Left hindlimb (tissue), 1 donor: ENCODE data around the gene NDUFB2.
"Not testable (repeated sequence)": the region's sequence is repeated elsewhere in the genome, so short reads cannot be mapped to it uniquely, and the experiment has no call there.

Experiments
- DNase-seq: peaks from one replicate; pipeline ENCODE4 v3.0.0-alpha.2; 2018

Gene NDUFB2

DNA sequence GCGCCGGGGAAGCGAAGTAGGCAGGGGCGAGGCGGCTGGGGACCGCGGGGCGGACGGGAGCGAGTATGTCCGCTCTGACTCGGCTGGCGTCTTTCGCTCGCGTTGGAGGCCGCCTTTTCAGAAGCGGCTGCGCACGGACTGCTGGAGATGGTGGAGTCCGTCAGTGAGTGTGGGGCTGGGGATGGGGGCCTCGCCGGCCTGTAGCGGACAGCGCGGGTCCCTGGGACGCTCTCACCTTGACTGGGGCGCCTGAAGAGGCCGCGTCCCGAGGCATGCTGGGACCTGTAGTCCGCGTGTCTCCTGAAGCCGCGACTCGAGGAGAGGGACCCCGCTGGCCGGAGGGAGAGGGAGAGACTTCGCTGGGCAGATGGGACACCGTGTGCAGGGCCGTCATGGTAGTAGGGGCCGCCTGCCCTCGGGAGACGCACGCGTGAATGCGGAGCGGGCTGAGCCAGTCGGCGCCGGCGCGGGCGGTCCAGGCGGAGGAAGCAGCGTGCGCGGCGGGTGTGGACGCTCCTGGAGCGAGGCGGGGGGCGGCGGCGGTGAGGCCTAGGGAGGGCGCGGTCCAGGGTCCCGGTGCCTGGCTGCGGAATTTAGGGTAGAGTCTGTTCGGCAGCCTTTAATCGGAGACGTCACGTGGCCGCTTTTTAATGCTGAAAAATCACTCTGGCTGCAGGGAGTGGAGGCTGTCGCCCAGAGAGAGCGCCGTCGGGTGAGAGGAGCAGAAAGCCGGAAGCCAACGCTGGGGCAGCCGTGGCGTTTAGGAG is at the start of gene NDUFB2:
NDUFB2 (plus strand) TSS at position 29 of the 767 bp plus-strand sequence; CDS start at position 66, 37 bp downstream.
- peak; percentile 97 for DNase-seq

DNA sequence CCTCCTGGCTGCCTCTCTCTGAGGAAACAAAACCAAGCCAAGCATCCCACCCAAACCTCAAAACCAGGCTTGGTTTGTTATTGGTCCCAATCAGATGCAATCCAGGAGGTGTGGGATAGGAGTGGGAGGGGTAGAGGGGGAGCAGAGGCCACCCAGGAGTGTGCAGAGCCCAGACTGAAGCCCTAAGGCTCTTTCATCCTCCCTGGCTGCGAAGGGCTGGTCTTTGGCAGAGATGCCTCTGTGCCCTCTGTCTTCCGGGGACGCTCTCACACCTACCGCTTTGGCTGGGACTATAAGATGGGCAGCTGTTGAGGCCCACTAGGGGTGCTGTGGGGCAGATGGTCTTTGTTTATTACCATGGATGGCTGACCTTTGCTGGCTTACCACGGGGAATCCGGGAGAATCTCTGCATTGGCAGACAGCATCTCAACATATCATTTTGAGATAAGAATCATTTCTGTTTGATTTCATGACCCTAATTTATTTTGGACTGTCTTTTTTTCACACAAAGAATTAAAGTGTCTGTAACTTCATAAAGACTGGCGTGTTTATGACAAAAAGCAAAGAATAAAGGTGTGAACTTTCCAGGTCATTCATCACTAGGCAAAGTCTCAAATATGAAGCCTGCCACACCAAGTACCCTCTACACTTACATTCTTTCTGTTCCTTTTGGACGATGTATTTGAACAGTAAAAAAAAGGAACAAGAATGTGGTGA is 49.4 kb upstream of the NDUFB2 start:
- no peak for DNase-seq

DNA sequence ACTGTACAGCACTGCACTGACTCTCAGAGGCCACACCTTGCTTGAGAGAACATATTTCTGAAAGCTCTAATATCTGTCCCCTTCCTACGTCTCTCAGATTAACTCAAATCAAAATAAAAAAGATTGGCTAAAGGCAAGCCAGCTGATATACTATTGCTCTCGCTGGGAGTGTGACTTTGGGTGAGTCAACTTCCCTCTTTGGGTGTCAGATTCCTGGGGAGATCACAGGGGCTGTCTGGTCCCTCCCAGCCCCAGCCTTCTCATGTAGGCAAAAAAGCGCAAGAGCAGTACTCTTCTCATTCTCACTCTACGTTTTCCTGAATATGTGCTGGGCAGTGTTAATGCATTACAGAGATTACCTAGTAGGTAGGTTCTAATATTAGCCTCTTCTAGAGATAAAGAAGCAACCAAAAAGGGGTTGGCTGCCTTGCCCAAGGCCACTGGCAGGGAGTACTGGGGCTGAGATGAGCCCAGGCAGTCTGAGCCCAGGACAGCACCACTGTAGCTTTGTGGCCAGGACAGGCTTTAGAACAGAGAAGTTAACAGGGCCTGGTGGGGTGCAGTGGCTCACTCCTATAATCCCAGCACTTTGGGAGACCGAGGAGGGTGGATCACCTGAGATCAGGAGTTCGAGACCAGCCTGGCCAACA is 46.8 kb upstream of the NDUFB2 start:
- no peak for DNase-seq

DNA sequence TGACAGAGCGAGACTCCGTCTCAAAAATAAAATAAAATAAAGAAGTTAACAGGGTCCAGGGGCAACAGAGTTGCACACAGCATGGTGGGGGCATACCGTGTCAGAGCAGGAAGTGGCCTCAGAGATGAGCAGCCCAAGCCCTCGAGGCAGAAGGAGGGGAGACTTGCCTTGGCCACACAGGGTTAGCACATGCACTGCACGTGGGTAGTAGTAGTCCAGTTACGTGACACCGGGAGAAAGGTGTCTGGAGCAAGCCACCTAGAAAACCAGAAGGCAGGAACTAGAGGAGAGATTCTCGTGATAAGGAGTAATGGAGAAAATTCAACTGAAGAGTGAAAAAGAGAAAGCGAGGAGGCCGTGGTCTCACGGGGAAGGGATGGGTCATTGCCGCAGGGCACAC is 46.1 kb upstream of the NDUFB2 start:
- no peak for DNase-seq

DNA sequence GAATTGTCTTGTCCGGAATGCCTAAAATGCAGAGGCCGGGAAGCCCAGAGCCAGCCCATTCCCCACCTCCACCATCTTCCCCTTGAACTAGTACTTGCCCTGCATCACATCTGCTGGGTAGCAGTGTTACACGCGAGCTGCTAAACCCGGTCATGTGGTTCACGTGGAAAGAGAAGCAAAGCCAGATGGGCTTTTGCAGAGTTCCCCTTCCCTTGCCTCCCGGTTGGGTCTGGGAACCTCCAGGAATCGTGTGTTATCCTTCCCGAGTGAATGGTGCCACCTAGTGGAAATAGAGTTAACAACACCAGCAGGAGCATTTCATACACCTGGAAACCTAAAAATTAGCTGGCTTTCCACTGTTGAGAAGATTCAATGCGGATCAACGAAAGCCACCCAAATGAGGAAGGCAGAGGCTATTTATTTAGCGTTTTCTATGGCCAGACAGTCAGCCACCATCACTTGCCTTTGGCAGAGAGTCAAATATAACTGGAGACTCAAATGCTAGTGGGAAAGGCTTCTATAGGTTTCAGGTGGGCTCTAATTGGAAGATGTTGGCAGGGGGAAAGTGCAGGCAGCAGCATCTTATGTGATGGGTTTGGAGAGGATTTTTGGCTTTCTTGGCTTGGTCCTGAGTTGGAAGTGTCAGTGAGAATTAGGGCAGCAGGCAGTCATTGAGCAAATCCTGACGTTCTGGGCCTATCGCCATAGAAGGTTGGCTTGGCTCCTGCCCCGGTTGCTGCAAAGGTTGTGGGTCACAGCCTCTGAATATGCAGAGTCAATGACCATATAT is 43.0 kb upstream of the NDUFB2 start:
- peak; percentile 84 for DNase-seq

- no peak for DNase-seq
These were observed 42.5 kb upstream of the NDUFB2 start for GRCh38 chr7:140654109-140654387.

DNA sequence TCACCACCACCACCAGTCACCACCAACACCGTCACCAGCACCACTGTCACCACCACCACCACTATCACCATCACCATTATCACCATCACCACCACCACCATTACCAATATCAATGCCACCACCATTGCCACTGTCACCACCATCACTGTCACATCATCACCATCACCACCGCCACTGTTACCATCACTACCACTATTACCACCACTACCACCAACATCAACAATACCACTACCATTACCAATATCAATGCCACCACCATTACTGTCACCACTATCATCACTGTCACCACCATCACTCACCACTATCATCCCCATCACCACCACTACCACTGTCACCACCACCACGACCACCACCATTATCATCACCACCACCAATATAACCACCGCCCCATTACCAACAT is 41.8 kb upstream of the NDUFB2 start:
- no peak for DNase-seq

DNA sequence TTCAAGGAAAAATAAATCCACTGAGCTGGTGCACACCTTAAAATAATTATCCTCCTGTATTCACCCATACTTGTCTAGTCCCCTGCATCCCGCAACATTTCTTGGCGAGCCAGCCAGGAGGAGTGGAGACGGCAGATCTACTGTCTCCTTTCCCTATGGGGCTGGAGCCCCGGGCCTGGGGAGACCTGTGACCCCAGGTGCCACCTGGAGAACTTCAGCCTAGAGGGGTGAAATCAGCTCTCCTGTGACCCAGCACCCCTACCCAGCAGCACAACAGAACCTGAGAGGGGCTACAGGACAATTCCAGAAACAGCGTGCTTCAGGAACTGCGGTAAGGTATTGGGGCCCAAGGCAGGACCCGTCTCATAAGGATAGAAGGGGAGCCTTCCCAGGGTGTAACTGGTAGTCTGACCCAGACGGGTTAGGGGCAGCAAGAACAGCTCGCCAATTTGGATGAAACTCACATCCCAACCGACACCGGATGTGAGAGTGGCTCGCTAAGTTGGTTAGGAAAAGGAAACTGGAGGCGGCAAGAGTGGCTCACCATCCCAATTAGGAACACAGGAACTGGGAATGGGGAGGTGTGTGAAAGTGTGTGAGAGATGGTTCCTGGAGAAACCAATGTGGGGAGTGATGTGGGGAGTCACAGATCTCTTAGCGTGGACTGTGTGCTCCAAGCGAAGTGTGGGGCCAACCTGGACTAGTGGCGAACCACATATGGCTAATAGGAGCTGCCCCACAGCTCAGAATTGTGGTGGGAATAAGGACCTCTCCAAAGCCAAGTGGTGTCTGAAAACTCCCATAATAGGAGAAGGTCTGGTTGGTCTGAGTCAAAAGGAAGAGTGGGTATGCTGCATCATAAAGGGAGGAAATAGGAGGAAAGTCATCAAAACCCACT is 40.7 kb upstream of the NDUFB2 start:
- DNase-seq = no peak

DNA sequence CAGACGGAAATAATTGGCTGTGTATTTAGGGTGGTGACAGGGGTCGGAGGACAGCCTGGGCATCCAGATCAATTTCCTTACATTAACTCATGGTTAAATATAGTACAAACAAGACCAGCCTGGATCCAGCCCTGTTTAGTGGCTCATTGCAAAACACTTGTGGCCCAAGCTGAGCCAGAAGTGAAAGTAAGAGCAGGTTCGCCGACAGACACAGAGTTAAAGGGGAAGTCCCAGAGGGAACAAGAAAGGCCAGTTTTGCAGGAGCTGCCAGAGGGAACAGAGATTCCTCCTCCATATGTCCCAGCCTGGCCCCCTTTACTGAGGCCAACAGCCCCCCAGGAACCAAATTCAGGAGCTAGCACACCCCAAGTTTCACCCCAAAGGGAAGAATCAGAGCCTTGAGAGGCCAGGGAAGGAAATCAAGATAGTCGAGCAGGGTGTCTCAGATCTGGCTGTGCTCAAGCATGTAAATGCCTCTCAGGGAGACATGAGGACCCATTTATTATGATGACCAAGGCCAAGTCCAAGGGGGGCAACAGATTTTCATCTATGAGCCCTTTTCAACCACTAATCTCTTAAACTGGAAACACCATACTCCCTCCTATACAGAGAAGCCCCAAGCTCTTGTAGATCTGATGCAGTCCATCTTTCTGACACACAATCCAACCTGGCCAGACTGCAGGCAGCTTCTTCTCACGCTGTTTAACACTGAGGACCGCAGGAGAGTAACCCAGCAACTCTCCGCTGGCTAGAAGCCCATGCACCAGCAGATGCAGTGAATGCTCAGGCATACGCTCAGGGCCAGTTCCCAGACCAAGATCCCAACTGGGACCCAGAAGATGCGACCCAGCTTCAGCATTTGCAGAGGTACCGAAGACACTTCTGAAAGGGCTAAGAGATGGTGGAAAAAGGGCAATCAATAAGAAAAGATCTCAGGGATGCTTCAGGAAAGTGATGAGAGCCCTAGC is 39.7 kb upstream of the NDUFB2 start:
- no peak for DNase-seq

- DNase-seq = no peak
These were observed 38.6 kb upstream of the NDUFB2 start for GRCh38 chr7:140657891-140658290.

- DNase-seq = peak; percentile 60
These were observed 36.7 kb upstream of the NDUFB2 start for GRCh38 chr7:140659856-140660255.

GRCh38 chr7:140661124-140661523 is 35.4 kb upstream of the NDUFB2 start:
- no peak for DNase-seq

DNA sequence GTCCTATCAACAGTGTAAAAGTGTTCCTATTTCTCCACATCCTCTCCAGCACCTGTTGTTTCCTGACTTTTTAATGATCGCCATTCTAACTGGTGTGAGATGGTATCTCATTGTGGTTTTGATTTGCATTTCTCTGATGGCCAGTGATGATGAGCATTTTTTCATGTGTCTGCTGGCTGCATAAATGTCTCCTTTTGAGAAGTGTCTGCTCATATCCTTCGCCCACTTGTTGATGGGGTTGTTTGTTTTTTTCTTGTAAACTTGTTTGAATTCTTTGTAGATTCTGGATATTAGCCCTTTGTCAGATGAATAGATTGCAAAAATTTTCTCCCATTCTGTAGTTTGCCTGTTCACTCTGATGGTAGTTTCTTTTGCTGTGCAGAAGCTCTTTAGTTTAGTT is 33.6 kb upstream of the NDUFB2 start:
- not testable (repeated sequence) for DNase-seq

DNA sequence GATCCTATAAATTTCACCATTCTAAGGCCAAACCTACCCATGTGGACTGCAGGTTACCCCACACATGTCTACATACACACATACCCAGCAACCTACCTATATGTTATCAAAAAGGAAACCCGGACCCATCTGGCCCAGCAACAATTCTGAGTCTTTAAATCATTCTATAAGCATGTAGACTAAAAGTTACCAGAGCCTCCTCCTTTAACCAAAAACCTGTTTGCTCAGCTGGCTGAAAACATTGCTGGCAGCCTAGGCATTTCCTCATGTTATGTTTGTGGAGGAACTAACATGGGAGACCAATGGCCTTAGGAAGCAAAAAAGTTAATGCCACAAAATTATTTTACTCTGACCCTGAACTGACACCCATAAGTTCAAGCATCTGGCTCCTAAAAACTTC is 29.0 kb upstream of the NDUFB2 start:
- no peak for DNase-seq

- DNase-seq = no peak
These were observed 27.9 kb upstream of the NDUFB2 start for GRCh38 chr7:140668641-140669040.

DNA sequence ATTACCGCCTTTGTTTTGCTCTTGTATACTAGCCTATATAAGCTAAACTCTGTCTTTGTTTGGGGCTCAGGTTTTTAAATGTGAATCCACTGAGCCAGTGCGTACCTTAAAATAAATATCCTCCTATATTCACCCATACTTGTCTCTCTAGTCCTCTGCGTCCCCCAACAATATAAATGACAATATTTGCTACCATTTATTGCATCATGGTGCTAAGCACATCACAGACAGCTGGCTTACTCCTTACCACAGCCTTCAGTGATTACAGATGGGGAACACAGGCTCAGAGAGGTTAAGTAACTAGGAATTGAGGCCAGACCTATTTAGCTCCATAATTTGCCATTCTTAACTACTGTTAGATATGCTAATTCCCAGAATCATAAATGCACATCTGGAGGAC is 27.2 kb upstream of the NDUFB2 start:
- DNase-seq = no peak

- DNase-seq = not testable (repeated sequence)
These were observed 26.6 kb upstream of the NDUFB2 start for GRCh38 chr7:140669862-140670261.

GRCh38 chr7:140670343-140670935 is 26.1 kb upstream of the NDUFB2 start:
- no peak for DNase-seq

GRCh38 chr7:140671966-140672365 is 24.5 kb upstream of the NDUFB2 start:
- no peak for DNase-seq

DNA sequence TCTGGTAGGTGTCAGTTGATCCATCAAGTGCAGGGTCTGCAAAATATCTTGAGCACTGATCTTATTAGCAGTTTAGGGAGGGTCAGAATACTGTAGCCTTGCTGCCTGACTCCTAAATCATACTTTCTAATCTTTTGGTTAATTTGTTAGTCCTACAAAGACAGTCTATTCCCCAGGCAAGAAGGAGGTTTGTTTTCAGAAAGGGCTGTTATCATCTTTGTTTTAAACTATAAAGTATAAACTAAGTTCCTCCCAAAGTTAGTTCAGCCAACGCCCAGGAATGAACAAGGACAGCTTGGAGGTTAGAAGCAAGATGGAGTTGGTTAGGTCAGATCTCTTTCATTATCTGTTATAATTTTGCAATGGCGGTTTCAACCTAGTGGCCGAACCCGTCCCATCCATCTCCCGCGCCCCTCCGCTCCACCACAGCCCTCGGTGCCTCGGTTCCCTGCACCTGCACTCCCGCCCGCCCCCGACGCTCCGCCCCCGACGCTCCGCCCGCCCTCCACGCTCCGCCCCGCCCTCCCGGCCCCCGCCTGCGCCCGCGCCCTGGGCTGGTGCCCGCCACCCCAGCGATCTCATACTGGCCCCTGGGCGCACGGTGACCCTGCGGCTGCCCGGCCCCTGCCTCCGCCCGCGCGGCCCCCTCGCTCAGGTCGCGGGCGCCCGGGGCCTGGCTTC is 24.0 kb upstream of the NDUFB2 start, which contains the start of gene ADCK2:
ADCK2 (plus strand) TSS at position 564 of the 681 bp plus-strand sequence. CDS start 386 bp downstream, outside the sequence.
- peak; percentile 67 for DNase-seq
